ENCODE results near the gene RAB44. TPM values are rescaled to one million over a fixed set of nuclear protein-coding genes. Genes with fewer than 3 reads are reported as not detected.
"Not testable (repeated sequence)": the region's sequence is repeated elsewhere in the genome, so short reads cannot be mapped to it uniquely, and the experiment has no call there.

Gene RAB44
- total RNA-seq, 1 donor from 2014 or later, result 0.96 TPM

DNA sequence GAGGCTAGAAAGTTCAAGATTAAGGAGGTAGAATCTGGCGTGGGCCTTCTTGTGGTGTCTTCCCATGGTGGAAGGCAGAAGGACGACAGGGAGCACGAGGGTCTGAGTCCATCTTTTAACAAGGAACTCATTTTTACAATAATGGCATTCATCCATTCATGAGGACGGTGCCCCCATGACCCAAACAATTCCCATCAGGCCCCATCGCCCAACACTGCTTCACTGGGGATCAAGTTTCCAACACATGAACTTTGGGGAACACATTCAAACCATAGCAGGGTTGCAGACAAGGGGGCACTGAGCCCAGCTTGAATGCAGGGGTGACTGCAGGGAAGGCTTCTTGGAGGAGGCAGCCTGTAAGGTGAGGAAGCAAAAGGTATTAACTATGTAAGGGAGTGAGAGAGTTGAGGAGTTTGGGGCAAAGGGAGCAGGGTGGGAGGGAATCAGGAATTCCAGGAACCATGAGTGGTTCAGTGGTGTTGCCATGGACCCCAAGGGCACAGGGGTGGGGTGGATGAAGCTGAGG lies 5.5 kb downstream of the RAB44 start:
- H3K36me3 ChIP-seq, result no peaks in the 10 kb centered on the region
- no peak overlapping the region for H3K27ac ChIP-seq
- H3K9me3 ChIP-seq, result no peaks in the 10 kb centered on the region
- DNase-seq (peak; percentile 18), ATAC-seq (no peak)
- no peak overlapping the region for H3K4me3 ChIP-seq
- TF ChIP-seq, protein P1, sequence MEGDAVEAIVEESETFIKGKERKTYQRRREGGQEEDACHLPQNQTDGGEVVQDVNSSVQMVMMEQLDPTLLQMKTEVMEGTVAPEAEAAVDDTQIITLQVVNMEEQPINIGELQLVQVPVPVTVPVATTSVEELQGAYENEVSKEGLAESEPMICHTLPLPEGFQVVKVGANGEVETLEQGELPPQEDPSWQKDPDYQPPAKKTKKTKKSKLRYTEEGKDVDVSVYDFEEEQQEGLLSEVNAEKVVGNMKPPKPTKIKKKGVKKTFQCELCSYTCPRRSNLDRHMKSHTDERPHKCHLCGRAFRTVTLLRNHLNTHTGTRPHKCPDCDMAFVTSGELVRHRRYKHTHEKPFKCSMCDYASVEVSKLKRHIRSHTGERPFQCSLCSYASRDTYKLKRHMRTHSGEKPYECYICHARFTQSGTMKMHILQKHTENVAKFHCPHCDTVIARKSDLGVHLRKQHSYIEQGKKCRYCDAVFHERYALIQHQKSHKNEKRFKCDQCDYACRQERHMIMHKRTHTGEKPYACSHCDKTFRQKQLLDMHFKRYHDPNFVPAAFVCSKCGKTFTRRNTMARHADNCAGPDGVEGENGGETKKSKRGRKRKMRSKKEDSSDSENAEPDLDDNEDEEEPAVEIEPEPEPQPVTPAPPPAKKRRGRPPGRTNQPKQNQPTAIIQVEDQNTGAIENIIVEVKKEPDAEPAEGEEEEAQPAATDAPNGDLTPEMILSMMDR (IDR thresholded peaks at IDR 0.05), result no peak
- intact Hi-C loops (cut with DNase I), result no loop called here
- H3K27me3 ChIP-seq, result no peaks in the 10 kb centered on the region
- no peaks in the 10 kb centered on the region for H3K4me1 ChIP-seq

GRCh38 chr6:36703982-36704381 lies 6.4 kb downstream of the RAB44 start:
- intact Hi-C loops (cut with DNase I), result no loop called here

GRCh38 chr6:36704961-36705577 lies 7.4 kb downstream of the RAB44 start:
- H3K27me3 ChIP-seq; H3K4me3 ChIP-seq; H3K27ac ChIP-seq; H3K9me3 ChIP-seq; intact Hi-C loops (cut with DNase I); DNase-seq; ATAC-seq; H3K4me1 ChIP-seq; H3K36me3 ChIP-seq: not testable (repeated sequence)

More at GRCh38 chr6:36703982-36704381, 6.4 kb downstream of the RAB44 start:
- no peak for ATAC-seq
- no peaks in the 10 kb centered on the region for H3K4me1 ChIP-seq
- no peak overlapping the region for H3K27ac ChIP-seq
- no peaks in the 10 kb centered on the region for H3K9me3 ChIP-seq
- H3K36me3 ChIP-seq, result no peaks in the 10 kb centered on the region
- no peak overlapping the region for H3K4me3 ChIP-seq
- no peaks in the 10 kb centered on the region for H3K27me3 ChIP-seq
- DNase-seq, result peak; percentile 57
- TF ChIP-seq, protein P1 (IDR thresholded peaks at IDR 0.05), result no peak

- H3K9me3 ChIP-seq, result no peaks in the 10 kb centered on the region
- intact Hi-C loops (cut with DNase I), result no loop called here
- H3K4me1 ChIP-seq, result no peaks in the 10 kb centered on the region
- no peak overlapping the region for H3K27ac ChIP-seq
- H3K36me3 ChIP-seq, result no peaks in the 10 kb centered on the region
- H3K4me3 ChIP-seq, result no peak overlapping the region
- DNase-seq (no peak), ATAC-seq (no peak)
- no peaks in the 10 kb centered on the region for H3K27me3 ChIP-seq
- TF ChIP-seq, protein P1 (IDR thresholded peaks at IDR 0.05), result no peak
Observed at GRCh38 chr6:36706339-36706738, 8.7 kb downstream of the RAB44 start.

GRCh38 chr6:36712816-36713215 lies 15.2 kb downstream of the RAB44 start:
- TF ChIP-seq, protein P1 (IDR thresholded peaks at IDR 0.05), result no peak
- H3K4me1 ChIP-seq, result no peaks in the 10 kb centered on the region
- H3K4me3 ChIP-seq, result no peak overlapping the region
- ATAC-seq (no peak), DNase-seq (no peak)
- no peak overlapping the region for H3K27ac ChIP-seq
- no peaks in the 10 kb centered on the region for H3K27me3 ChIP-seq
- intact Hi-C loops (cut with DNase I), result no loop called here
- no peaks in the 10 kb centered on the region for H3K36me3 ChIP-seq
- H3K9me3 ChIP-seq, result no peaks in the 10 kb centered on the region

DNA sequence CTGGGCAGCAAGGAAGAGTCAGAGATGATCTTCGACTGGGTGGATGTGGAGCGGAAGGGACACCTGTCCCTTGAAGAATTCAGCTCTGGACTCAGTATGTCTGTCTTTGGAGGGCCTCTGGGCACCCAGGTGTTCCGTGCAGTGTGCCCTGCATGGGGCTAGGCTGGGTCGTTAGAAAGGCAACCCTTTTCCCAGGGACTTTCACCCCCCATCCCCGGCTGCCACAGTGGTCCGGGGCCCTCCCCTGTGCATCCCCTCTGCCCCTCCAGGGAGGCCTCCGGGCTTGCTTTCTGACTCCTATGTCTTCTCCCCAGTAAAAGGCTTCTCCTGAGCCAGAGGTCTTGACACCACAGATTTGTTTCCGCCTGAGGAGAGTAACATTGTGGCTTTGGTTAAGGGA lies 16.2 kb downstream of the RAB44 start:
- H3K4me3 ChIP-seq, result no peak overlapping the region
- TF ChIP-seq, protein P1 (IDR thresholded peaks at IDR 0.05), result no peak
- DNase-seq (no peak), ATAC-seq (no peak)
- no peak overlapping the region for H3K27ac ChIP-seq
- H3K27me3 ChIP-seq, result no peaks in the 10 kb centered on the region
- H3K36me3 ChIP-seq, result no peaks in the 10 kb centered on the region
- H3K9me3 ChIP-seq, result no peaks in the 10 kb centered on the region
- intact Hi-C loops (cut with DNase I), result no loop called here
- H3K4me1 ChIP-seq, result no peaks in the 10 kb centered on the region

All from upper lobe of right lung (tissue), 1 donor.